A549 (cell line): Measurements from ENCODE around the gene SCIN. TPM values are rescaled to one million over a fixed set of nuclear protein-coding genes. Genes with fewer than 3 reads are reported as not detected.
A peak's percentile ranks its signal among the peaks of the same experiment; 100 is the strongest.

ENCODE experiments used
- ATAC-seq, 2 experiments: fragments of 200-7000 bp in 1 of 2; fragments of >200 bp in 1 of 2; cut with Nextera tagmentation in 1 of 2; cut with Tn5 transposase in 1 of 2; 3 replicates each; pipeline versions ENCODE4 v1.8.0 to v1.9.1; 2018 to 2020; ENCODE audit warnings: mild to moderate bottlenecking in 1 of 2, moderate library complexity in 1 of 2
- CTCF ChIA-PET: fragments of 300-600 bp; sonication (Branson Sonifier 250); formaldehyde crosslinking; extraction: SDS; loops from one replicate; lab custom pipeline; 2021; ENCODE audit warnings: antibody characterized with exemption, inconsistent platforms; lab: Yijun Ruan, JAX
- POLR2A ChIA-PET: fragments of 350-600 bp; formaldehyde crosslinking; extraction: SDS; loops from one replicate; lab custom pipeline; 2021; ENCODE audit warnings: antibody characterized with exemption, inconsistent platforms; lab: Yijun Ruan, JAX
- DNase-seq, 2 experiments: peaks; one replicate each; pipeline versions ENCODE4 v3.0.0 to v3.0.0-alpha.2; 2011 to 2016; ENCODE audit warnings: low read depth in 1 of 2, low spot score in 1 of 2
- FAIRE-seq: peaks from 2 replicates; lab custom pipeline; 2011; peaks lifted over from hg19 to GRCh38; lab: Jason Lieb, UNC
- H3K27ac ChIP-seq, 2 experiments: fragments of >200 bp; sonication (Bioruptor Twin); formaldehyde crosslinking; 3 replicates each; pipeline ENCODE4 v1.5.1; 2016 to 2017
- H3K4me1 ChIP-seq: fragments of >200 bp; sonication (Bioruptor Twin); formaldehyde crosslinking; 3 replicates; pipeline ENCODE4 v1.6.1; 2016
- H3K4me2 ChIP-seq: fragments of >200 bp; sonication (Bioruptor Twin); formaldehyde crosslinking; 3 replicates; pipeline ENCODE4 v1.6.1; 2016
- H3K4me3 ChIP-seq: fragments of >200 bp; sonication (Bioruptor Twin); formaldehyde crosslinking; 3 replicates; pipeline ENCODE4 v1.5.1; 2016
- H3K9me3 ChIP-seq: fragments of >200 bp; sonication (Bioruptor Twin); formaldehyde crosslinking; 3 replicates; pipeline ENCODE4 v1.6.1; 2016
- BCL3 ChIP-seq: fragments of >200 bp; sonication (Bioruptor Twin); formaldehyde crosslinking; IDR thresholded peaks from 3 replicates; pipeline ENCODE4 v1.6.1; 2016
- BHLHE40 ChIP-seq: IDR thresholded peaks from 2 replicates; pipeline ENCODE4 v1.6.1; 2012; ENCODE audit warnings: low read depth, low read length, inconsistent platforms
- CBX2 ChIP-seq: fragments of 200-600 bp; sonication (generic); IDR thresholded peaks from 2 replicates; pipeline ENCODE4 v1.6.1; 2016; ENCODE audit warnings: low read depth, mild to moderate bottlenecking, borderline replicate concordance
- CBX8 ChIP-seq: fragments of 200-600 bp; sonication (generic); IDR thresholded peaks from 2 replicates; pipeline ENCODE4 v1.6.1; 2016
- CEBPB ChIP-seq, 2 experiments: fragments of >200 bp in 1 of 2; sonication (Bioruptor Twin) in 1 of 2; formaldehyde crosslinking in 1 of 2; IDR thresholded peaks; 2 replicates each; pipeline ENCODE4 v1.6.1; 2012 to 2016
- CTCF ChIP-seq: fragments of >200 bp; sonication (Bioruptor Twin); formaldehyde crosslinking; IDR thresholded peaks from 3 replicates; pipeline ENCODE4 v1.5.1; 2016
- EHMT2 ChIP-seq: fragments of 200-600 bp; sonication (generic); IDR thresholded peaks from 2 replicates; pipeline ENCODE4 v1.6.1; 2016; ENCODE audit warnings: antibody characterized with exemption, low read depth, mild to moderate bottlenecking, moderate library complexity
- FOSB ChIP-seq: fragments of 250-450 bp; sonication (Bioruptor Pico); IDR thresholded peaks from 2 replicates; pipeline ENCODE4 v1.5.0; 2020; ENCODE audit warnings: mild to moderate bottlenecking, moderate library complexity
- FOSL2 ChIP-seq, 2 experiments: fragments of 450-650 bp in 1 of 2; fragments of >200 bp in 1 of 2; sonication (Bioruptor Twin) in 1 of 2; formaldehyde crosslinking; IDR thresholded peaks; 2 replicates each; pipeline versions ENCODE4 v1.5.0 to v1.6.1; 2016 to 2020; ENCODE audit warnings: mild to moderate bottlenecking in 1 of 2, moderate library complexity in 1 of 2
- FOXS1 ChIP-seq: fragments of 250-450 bp; sonication (Bioruptor Pico); IDR thresholded peaks from 2 replicates; pipeline ENCODE4 v1.5.0; 2020; ENCODE audit warnings: mild to moderate bottlenecking, moderate library complexity
- HDAC2 ChIP-seq: fragments of 200-600 bp; sonication (generic); IDR thresholded peaks from 2 replicates; pipeline ENCODE4 v1.6.1; 2016
- HEYL ChIP-seq: fragments of 250-450 bp; sonication (Bioruptor Pico); IDR thresholded peaks from 2 replicates; pipeline ENCODE4 v1.8.0; 2021; ENCODE audit warnings: mild to moderate bottlenecking, moderate library complexity
- HOXB5 ChIP-seq: fragments of 250-450 bp; sonication (Bioruptor Pico); IDR thresholded peaks from 2 replicates; pipeline ENCODE4 v1.5.0; 2020; ENCODE audit warnings: mild to moderate bottlenecking, moderate library complexity
- JUNB ChIP-seq: fragments of >200 bp; sonication (Bioruptor Twin); formaldehyde crosslinking; IDR thresholded peaks from 2 replicates; pipeline ENCODE4 v1.6.1; 2016
- MAFK ChIP-seq: fragments of 450-650 bp; IDR thresholded peaks from 2 replicates; pipeline ENCODE4 v1.6.1; 2014; ENCODE audit not compliant: partially characterized antibody
- NR3C1 ChIP-seq: fragments of >200 bp; sonication (Bioruptor Twin); formaldehyde crosslinking; IDR thresholded peaks from 3 replicates; pipeline ENCODE4 v1.6.1; 2017
- RNF2 ChIP-seq: fragments of 200-600 bp; sonication (generic); IDR thresholded peaks from 2 replicates; pipeline ENCODE4 v1.6.1; 2016; ENCODE audit warnings: low read depth, mild to moderate bottlenecking, antibody characterized with exemption, moderate library complexity, borderline replicate concordance
- SMC3 ChIP-seq: fragments of >200 bp; sonication (Bioruptor Twin); formaldehyde crosslinking; IDR thresholded peaks from 3 replicates; pipeline ENCODE4 v1.6.1; 2018; ENCODE audit warnings: inconsistent platforms
- ZFP36 ChIP-seq: fragments of 450-650 bp; IDR thresholded peaks from 2 replicates; pipeline ENCODE4 v1.6.1; 2014; ENCODE audit warnings: borderline replicate concordance; ENCODE audit not compliant: partially characterized antibody
- ZNF302 ChIP-seq: fragments of 250-450 bp; sonication (Bioruptor Pico); IDR thresholded peaks from 2 replicates; pipeline ENCODE4 v1.9.0; 2021; ENCODE audit warnings: inconsistent platforms, mild to moderate bottlenecking, moderate library complexity
- WGBS: methylation state at CpG from one replicate; pipeline ENCODE4 v1.1.6; 2017; ENCODE audit errors: missing lambda C conversion rate; 5-methylcytosine and 5-hydroxymethylcytosine counted together
- polyA plus RNA-seq, 4 experiments: library from polyadenylated mRNA; depleted of rRNA in 3 of 4; stranded (reverse); fragments of >200 nt; fragmentation: RNase III in 1 of 4; extraction: RNeasy Plus Mini Kit Qiagen cat#74134 plus additional on column Dnase treatment in 1 of 4; gene quantifications; 2 replicates in 3 of 4; 3 replicates in 1 of 4; pipeline ENCODE4 v1.2.3, GENCODE V29; 2011 to 2017
- TF ChIP-seq, protein P1 (sequence below): IDR thresholded peaks from 2 replicates; pipeline ENCODE4 v1.6.1; 2012
- TF ChIP-seq, protein P2 (sequence below): IDR thresholded peaks from 2 replicates; pipeline ENCODE4 v1.6.1; 2012; ENCODE audit warnings: low read depth, borderline replicate concordance
- TF ChIP-seq, protein P3 (sequence below): IDR thresholded peaks from 2 replicates; pipeline ENCODE4 v1.6.1; 2012

The SCIN gene
- polyA plus RNA-seq, 2 of the 4 experiments (the other 2 are of a cell fraction), result 0.05 to 0.27 TPM

- FAIRE-seq, result no peak
Measured at GRCh38 chr7:12567015-12567414, 3.5 kb upstream of the SCIN start.

GRCh38 chr7:12569673-12570072 is 847 bp upstream of the SCIN start:
- ChIA-PET POLR2A (no interaction called here), CTCF (interaction anchor here (1.9 kb wide), 1 partner anchor 45 kb away, joined by 6 read pairs; no protein-coding TSS in a partner anchor)
- Histone ChIP-seq H3K4me2 (peak overlapping the region; percentile 91), H3K9me3 (no peaks in the 10 kb centered on the region), H3K27ac (no peak overlapping the region), H3K4me3 (peak overlapping the region; percentile 55; the same call in 2 of the 3 replicates), H3K4me1 (peaks cover 15% of the 10 kb centered on the region)
- no peak for FAIRE-seq
- DNase-seq, result no peak
- WGBS, result 62% methylated on average over 5 of the region's 5 CpGs
- TF ChIP-seq HDAC2, result no peak
- TF ChIP-seq CBX8, result peak; percentile 69
- TF ChIP-seq NR3C1, result no peak
- peak; percentile 63; the same call in 1 of the 2 replicates for TF ChIP-seq RNF2
- no peak for TF ChIP-seq CBX2
- TF ChIP-seq, all 56 proteins: peak for 2
- ATAC-seq, result 0 out of 6 replicates have a peak, but pooled peaks of 1 of the 2 experiments have one; percentile 15

More at GRCh38 chr7:12567015-12567414, 3.5 kb upstream of the SCIN start:
- DNase-seq (no peak), ATAC-seq (no peak)
- POLR2A ChIA-PET, result no interaction called here
- Histone ChIP-seq H3K27ac (no peak overlapping the region), H3K9me3 (no peaks in the 10 kb centered on the region), H3K4me2 (no peak overlapping the region), H3K4me3 (no peak overlapping the region), H3K4me1 (peaks cover 19% of the 10 kb centered on the region)
- TF ChIP-seq CEBPB (IDR thresholded peaks at IDR 0.05) (no peak), ZNF302 (CRISPR knock-in tag) (no peak), BHLHE40 (no peak), JUNB (no peak)
- WGBS, result 60% methylated on average over 1 of the region's 1 CpG
- CTCF ChIA-PET, result interaction anchor here (1.2 to 1.6 kb wide), 2 partner anchors 42 to 57 kb away, joined by 3 to 4 read pairs; no protein-coding TSS in a partner anchor

- CTCF ChIA-PET, result interaction anchor here (0.8 to 1.9 kb wide), 5 partner anchors 13 to 53 kb away, joined by 3 to 6 read pairs (median 3); no protein-coding TSS in a partner anchor
- peaks cover 10% of the 10 kb centered on the region; the same call in 2 of the 3 replicates for H3K4me1 ChIP-seq
- peak; percentile 55 for TF ChIP-seq MAFK
- TF ChIP-seq HOXB5 (CRISPR knock-in tag), result no peak
- TF ChIP-seq, protein P1, sequence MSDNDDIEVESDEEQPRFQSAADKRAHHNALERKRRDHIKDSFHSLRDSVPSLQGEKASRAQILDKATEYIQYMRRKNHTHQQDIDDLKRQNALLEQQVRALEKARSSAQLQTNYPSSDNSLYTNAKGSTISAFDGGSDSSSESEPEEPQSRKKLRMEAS, result no peak
- peak in 1 of 2 experiments; percentile 33; a peak in 1 of 4 replicates for TF ChIP-seq CEBPB (IDR thresholded peaks at IDR 0.05)
- TF ChIP-seq, protein P2, sequence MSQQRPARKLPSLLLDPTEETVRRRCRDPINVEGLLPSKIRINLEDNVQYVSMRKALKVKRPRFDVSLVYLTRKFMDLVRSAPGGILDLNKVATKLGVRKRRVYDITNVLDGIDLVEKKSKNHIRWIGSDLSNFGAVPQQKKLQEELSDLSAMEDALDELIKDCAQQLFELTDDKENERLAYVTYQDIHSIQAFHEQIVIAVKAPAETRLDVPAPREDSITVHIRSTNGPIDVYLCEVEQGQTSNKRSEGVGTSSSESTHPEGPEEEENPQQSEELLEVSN, result 0 out of 2 replicates have a peak, but pooled peaks have one; percentile 5
- H3K4me3 ChIP-seq, result peak overlapping the region; percentile 55
- no peaks in the 10 kb centered on the region for H3K9me3 ChIP-seq
- peak; percentile 52 to 61 for ATAC-seq
- DNase-seq, result peak in 1 of 2 experiments; percentile 6
- peak overlapping the region; percentile 91 for H3K4me2 ChIP-seq
- H3K27ac ChIP-seq, result peak overlapping the region in 1 of 2 experiments; percentile 38; a peak in 3 of 6 replicates
- FAIRE-seq, result no peak
- WGBS, result 6% methylated on average over 10 of the region's 10 CpGs
- POLR2A ChIA-PET, result no interaction called here
Measured at GRCh38 chr7:12570168-12570533, 369 bp upstream of the SCIN start.

DNA sequence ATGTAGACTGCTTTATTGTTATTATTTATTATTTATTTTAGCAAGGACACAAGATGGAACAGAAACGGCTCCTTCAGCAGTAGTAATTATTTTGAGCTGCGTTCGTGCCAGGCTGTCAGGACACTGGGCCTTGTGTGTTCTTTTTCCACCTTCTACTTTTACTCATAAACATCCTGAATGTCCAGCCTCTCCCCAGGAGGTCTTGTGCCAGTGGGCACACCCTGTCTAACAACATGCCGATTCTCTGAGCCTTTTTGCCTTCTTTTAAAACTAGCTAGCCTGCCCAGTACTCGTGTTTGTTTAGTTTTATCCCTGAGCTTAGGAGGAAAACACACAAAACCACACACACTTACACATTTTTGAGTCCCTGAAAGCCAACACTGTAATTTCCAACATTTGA is 1.2 kb downstream of the SCIN start:
- FAIRE-seq, result no peak
- POLR2A ChIA-PET, result no interaction called here
- CTCF ChIA-PET, result interaction anchor here (1.0 to 1.7 kb wide), 2 partner anchors 18 to 51 kb away, joined by 3 to 4 read pairs; no protein-coding TSS in a partner anchor
- H3K4me3 ChIP-seq, result no peak overlapping the region
- ATAC-seq, result no peak
- no peaks in the 10 kb centered on the region for H3K9me3 ChIP-seq
- no peak for DNase-seq
- H3K4me1 ChIP-seq, result peaks cover 5% of the 10 kb centered on the region; the same call in 1 of the 3 replicates
- H3K4me2 ChIP-seq, result no peak overlapping the region
- WGBS, result 62% methylated on average over 5 of the region's 5 CpGs
- no peak overlapping the region for H3K27ac ChIP-seq
- TF ChIP-seq FOSL2 (IDR thresholded peaks at IDR 0.05), result no peak
- TF ChIP-seq FOSL2 (CRISPR knock-in tag; IDR thresholded peaks at IDR 0.05), result no peak
- TF ChIP-seq SMC3, result no peak
- TF ChIP-seq CTCF, result no peak
- no peak for TF ChIP-seq FOSB (CRISPR knock-in tag)
- TF ChIP-seq, protein P3, sequence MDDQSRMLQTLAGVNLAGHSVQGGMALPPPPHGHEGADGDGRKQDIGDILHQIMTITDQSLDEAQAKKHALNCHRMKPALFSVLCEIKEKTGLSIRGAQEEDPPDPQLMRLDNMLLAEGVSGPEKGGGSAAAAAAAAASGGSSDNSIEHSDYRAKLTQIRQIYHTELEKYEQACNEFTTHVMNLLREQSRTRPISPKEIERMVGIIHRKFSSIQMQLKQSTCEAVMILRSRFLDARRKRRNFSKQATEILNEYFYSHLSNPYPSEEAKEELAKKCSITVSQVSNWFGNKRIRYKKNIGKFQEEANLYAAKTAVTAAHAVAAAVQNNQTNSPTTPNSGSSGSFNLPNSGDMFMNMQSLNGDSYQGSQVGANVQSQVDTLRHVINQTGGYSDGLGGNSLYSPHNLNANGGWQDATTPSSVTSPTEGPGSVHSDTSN, result no peak
- TF ChIP-seq RNF2, result no peak
- TF ChIP-seq EHMT2, result no peak
- TF ChIP-seq FOXS1, result no peak
- TF ChIP-seq BCL3, result no peak
- no peak for TF ChIP-seq HEYL (CRISPR knock-in tag)
- TF ChIP-seq ZFP36, result no peak
- no peak for TF ChIP-seq JUNB
- no peak for TF ChIP-seq CBX2
- TF ChIP-seq HDAC2, result no peak
